Esophagus mucosa (tissue), 1 donor: ENCODE measurements around the gene RGS3. TPM values are rescaled to one million over a fixed set of nuclear protein-coding genes. Genes with fewer than 3 reads are reported as not detected.
A peak's percentile ranks its signal among the peaks of the same experiment; 100 is the strongest.
"Not testable (repeated sequence)": the region's sequence is repeated elsewhere in the genome, so short reads cannot be mapped to it uniquely, and the experiment has no call there.

Experiments
- ATAC-seq: fragments of 200-7000 bp; cut with Tn5 transposase; one replicate; pipeline ENCODE4 v1.9.1; 2020
- total RNA-seq: library from RNA; stranded (reverse); gene quantifications from one replicate; pipeline ENCODE4 v1.2.4, GENCODE V29; 2023
- donor health status: DM: yes; HTN: yes; CAD: no.

The RGS3 gene
- total RNA-seq, result 22.8 TPM

- peak; percentile 98 for ATAC-seq
These were observed at the start of gene RGS3 for GRCh38 chr9:113463418-113464285. TSS of gene RGS3 (plus strand) at chr9:113463727. CDS start at chr9:113463803, 76 bp downstream.

GRCh38 chr9:113416149-113416721 lies 47.3 kb upstream of the RGS3 start:
- peak; percentile 48 for ATAC-seq

DNA sequence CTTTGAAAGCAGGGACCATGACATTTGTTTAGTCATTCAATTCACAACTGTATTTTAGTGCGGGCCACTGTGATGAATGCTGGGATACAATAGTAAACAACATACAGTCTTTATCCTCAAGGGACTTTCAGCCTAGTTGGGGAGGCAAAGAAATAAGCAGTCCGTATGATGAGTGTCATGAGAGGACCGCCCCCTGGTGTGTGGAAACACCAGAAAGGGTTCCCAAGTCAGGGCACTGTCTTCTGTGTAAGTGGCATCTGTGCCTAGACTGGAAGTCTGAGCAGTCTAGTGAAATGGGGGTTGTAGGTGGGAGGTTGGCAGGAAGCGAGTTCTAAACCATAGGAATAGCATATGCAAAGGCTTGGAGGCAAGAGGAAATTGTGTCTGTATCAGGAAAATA lies 46.2 kb upstream of the RGS3 start:
- ATAC-seq, result no peak

GRCh38 chr9:113421726-113422125 lies 41.8 kb upstream of the RGS3 start:
- ATAC-seq, result no peak

DNA sequence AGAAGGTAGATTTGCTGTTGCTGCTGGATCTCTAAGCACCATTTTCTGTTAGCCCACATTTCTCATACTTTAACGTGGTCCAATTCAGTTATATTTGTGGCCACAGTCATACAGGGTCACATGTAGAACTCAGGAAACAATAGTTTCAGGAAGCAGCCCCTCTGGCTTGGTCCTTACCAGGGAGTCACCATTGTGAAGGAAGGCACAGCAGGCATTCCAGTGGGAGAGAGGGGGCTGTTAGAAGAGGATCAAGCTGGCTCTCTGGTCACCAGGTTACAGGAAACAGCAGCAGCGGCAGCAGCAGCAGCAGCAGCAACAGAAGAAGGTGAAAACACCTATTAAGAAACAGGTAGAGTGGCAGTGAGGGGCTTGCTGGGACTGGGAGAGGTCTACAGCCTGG lies 38.5 kb upstream of the RGS3 start:
- no peak for ATAC-seq

GRCh38 chr9:113426701-113427100 lies 36.8 kb upstream of the RGS3 start:
- ATAC-seq, result no peak

DNA sequence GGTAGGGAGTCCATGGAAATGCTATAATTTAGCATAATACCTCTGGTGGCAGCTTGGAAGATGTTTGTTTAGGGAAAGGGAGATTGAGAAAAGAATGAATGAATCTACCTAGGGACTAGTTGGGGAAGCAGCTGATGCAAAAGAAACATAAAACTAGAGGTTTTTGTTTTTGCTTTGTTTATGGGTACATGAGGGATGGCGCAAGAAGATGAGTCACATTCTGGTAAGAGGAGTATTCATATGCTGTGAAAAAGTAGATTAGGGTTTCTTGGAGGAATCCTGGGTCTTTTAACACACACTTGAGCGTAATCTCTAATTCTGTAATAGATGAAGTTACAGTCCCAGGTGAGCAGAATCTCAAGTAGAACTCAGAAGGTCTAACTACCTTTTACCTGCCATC lies 35.9 kb upstream of the RGS3 start:
- ATAC-seq, result no peak

GRCh38 chr9:113428062-113428615 lies 35.4 kb upstream of the RGS3 start:
- ATAC-seq, result no peak

DNA sequence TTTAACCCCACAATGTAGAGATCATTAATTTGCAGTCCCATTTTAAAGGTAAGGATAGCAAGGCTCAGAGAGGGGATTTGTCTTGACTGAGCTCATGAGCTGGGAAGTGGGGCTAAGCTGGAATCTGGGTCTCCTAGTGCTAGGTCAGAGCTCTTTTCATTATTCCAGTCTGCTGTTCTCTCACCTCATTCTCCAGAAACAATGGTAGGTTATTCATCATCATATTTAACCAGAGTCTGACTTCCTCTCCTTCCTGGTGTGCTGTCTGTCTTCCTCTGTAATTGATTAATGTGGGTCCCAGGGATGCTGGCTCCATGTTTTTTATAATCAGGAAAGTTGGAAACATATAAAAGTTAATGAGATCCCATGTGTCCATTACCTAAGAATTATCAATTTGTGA lies 32.3 kb upstream of the RGS3 start:
- no peak for ATAC-seq

DNA sequence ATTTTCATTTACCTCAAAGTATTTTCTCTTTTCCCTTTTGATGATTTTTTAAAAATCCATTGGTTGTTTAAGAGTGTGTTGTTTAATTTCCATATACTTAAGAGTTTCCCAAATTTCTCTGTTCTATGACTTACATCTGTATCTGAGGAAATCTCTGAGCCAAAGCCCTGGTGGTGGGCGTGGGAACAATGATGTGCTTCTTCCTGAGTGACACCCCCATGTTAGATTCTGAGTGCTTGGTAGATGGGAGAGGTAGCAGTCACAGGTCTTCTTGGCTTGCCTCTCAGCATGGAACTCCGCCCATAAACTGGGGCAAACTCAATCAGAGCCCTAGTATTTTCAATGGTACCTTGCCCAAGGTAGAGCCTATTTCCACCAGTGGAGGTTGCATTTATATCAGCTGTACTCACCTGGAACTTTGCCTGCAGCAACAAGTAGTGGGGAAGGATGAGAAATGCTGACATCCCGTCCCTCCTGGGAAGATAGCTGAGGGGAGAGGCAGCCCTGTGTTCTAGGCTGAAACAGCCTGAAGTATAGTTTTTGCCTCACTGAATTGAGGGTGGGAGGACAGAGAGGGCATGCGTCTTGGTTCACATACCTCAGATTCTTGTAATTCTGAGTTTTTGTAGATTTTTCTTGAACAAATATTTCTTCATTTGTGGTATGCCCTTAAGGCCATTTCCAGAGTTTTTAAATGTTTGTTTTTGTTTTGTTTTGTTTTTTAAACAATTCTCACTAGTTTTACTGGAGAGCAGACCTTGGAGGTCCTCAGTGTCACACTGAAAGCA lies 26.6 kb upstream of the RGS3 start:
- no peak for ATAC-seq

- ATAC-seq, result not testable (repeated sequence)
These were observed 25.8 kb upstream of the RGS3 start for GRCh38 chr9:113437716-113438115.

- no peak for ATAC-seq
These were observed 18.8 kb upstream of the RGS3 start for GRCh38 chr9:113444736-113445135.

DNA sequence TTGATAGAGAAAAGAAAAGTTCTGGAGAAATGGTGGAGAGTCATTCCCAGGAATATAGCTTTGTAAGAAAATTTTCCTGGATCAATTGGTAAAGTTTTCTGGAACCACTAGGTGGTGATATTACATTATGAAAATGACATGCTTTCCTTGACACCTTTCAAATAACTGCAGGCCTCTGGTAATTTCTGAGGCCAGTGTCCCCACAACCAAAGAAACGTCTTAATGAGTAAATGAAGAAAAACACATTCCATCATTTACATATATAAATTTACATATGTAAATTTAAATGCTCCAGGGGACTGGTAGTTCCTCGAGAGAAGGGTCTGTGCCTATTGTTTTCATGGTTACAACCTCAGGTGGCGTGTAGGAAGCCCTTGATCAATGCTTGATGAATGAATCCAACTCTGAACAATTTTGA lies 17.2 kb upstream of the RGS3 start:
- ATAC-seq, result peak; percentile 42

- no peak for ATAC-seq
These were observed 14.2 kb upstream of the RGS3 start for GRCh38 chr9:113449376-113449775.

DNA sequence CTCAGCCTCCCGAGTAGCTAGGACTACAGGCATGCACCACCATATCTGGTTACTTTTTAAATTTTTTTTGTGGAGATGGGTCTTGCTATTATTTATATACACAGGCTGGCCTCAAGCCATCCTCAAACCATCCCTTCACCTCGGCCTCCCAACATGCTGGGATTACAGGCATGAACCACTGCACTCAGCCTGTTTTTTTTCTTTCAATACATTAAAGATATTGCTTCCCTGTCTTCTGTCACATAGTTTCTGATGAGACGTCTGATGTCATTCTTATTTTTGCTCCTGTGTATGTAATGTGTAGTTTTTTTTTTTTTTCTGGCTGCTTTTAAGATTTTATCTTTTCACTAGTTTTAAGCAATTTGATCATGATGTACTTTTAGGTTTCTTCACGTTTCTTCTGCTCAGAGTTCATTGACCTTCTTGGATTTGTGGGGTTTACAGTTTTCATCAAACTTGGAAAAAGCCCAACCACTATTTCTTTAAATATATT lies 11.4 kb upstream of the RGS3 start:
- ATAC-seq, result no peak

DNA sequence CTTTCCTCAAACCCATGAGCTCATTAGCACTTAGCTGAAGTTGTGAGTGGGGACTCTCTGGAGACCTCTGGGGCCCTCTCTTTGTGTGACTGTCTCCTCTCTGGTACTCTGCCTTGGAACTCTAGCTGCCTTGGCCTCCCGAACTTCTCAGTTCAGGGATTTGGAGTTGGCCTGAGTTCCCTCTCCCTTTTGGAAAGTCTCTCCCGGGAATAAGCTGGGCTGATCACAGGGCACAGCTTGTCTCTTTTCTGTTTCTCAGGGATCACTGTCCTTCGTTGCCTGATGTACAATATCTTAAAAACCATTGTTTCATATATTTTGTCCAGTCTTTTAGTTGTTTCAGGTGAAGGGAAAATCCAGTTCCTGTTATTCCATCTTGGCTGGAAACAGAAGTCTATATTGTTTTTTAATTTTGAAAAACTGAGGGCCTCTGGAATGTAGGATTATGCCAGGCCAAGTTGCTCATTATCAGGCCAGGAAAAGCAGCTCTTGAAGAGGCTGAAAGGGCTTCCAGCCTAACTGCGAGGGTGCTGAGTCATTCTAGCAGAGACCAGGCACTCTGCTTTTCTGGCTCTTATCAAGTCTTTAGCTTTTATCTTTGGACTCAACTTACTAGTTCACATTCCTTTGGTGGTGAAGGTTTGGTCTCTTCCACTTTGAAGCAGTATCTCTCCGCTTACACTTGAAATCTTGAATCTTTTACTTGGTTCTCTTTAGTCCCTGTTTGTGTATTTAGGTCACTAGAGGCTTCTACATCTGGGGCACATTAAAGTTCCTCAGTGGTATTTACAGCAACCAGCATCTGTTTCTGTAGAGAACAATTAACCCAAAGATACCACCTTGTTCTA lies 8.4 kb upstream of the RGS3 start:
- no peak for ATAC-seq

DNA sequence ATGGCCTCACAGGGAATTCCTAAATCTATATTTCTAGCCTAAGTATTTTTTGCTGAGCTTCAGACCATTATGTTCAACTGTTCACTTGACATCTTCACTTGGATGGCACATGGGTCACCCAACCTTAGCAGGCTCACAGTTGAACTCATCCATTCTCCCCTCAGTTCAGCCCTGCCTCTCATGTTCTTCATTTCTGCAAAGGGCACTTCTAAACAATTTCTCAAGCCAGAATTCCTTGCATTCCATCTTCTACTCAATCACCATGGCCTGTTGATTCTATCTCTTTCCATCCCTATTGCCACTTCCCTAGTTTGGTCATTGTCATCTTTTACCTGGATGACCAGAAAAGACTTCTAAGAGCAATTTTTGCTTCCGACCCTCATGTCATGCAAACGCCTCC lies 7.3 kb upstream of the RGS3 start:
- ATAC-seq, result no peak

DNA sequence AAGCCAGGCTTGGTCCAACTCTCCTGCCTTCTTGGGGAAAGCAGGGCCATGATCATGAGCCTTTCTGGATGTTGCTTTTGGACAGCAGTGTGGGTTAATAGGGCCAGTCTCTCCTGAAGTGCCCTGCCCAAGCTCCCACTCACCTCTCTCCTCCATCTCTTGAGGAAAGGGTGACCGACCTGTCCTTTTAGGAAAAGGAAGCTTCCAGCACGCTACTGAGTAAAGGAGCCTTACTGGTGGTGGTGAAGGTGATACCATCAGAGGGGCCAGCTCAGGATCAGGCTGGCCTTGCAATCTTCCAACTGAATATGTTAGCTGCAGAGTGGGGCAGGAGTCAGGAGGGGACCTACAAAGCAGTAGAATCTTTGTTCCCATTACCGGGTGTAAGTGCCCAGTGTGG lies 2.2 kb upstream of the RGS3 start:
- no peak for ATAC-seq

GRCh38 chr9:113461943-113462342 lies 1.6 kb upstream of the RGS3 start:
- no peak for ATAC-seq

DNA sequence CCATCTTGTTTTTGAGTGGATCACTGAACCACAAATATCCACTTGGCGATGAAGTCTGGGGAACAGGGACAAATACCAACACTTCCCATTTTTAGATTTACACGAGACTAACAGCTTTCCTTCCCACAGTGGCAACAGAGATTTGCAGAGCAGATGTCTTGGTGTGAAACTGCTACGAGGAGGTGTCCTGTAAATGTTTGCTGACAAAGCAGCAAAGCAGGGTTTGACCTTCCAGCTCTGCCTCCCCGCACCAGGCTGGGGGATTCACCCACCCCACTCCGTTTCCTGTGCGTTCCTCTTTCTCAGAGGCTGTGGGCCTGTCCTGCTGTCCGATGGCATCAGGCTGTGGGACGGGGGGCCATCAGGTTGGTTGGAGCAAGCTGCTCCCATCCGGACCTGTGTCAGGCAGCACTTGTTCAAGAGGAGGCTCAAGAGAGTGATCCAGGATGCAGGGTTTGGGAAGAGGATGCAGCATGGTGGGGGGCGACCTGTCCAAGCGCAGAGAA lies 693 bp upstream of the RGS3 start:
- no peak for ATAC-seq

DNA sequence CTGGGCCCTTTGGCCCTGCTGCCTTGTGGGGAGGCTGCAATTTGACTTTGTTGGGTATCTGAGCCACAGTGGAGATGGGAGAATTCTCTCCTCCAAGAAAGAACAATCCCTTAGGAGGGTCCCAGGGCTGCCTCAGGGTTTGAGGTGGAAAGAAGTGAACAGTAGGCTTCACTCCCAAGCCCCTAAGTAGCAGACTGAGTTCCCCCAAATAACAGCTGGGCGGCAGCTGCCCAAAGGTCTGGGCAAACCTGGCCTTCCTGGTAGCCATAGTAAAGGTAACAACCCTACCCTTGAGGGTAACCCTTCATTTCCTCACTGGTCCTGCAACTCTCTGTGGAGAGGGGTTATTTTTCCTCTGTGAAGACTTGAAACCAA lies 746 bp downstream of the RGS3 start:
- no peak for ATAC-seq

DNA sequence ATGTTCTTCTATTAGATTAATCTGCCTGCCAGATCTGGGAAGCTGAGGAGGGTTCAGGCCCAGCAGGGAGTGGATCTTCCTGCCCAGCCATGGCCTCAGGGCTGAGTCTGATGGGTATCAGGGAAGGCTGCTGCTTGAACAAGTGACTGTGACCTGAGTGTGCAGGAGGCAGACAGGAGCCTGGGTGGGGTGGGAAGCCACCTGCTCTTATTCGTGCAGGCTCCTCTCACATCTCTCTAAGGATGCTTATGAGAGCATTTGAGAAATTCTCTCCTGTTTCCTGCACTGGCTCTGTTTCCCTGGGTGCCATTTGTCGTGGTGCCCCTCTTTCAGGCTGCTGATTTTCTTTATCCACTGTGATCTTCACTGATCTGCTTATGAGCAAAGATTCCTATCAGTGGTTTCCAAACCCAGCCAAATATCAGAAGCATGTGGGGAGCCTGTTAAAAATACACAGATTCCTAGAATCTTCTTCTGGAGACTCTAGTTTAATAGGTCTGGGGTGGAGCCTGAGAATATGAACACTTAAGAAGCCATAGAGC lies 2.1 kb downstream of the RGS3 start:
- no peak for ATAC-seq
